Activated CD4-positive, alpha-beta T cell treated with anti-CD3 and anti-CD28 coated beads, Interleukin-2, Interleukin-4, amounts not matched to agents 100 ng/mL and 50 ng/mL, durations not matched to agents 16 hours and 8 hours (primary cell): ENCODE results near the gene ZNF662.

Experiments
- DNase-seq: peaks from one replicate; pipeline ENCODE4 v3.0.0-alpha.2; 2020; ENCODE audit warnings: low spot score

ZNF662 gene

GRCh38 chr3:42936157-42936981 is 30.4 kb downstream of the ZNF662 start:
- no peak for DNase-seq

DNA sequence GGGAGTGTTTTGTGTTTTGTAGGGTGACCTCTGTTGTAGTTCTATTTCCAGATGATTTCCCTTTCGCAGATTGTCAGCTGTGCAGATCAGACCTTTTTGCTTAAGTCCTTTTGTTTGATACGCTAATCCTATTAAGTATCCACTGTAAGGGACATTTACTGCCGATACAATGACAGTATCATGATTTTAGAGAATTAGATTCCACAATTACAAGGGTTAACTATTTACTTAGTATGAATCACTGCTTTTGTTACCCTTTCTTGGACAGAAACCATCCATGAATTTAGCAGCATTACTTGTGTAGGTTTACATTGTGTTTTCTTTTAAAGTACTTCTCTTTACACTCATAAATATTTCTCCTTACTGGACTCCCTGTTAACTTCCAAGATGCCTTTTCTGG is 31.4 kb downstream of the ZNF662 start:
- DNase-seq: no peak

- no peak for DNase-seq
Measured at GRCh38 chr3:42942693-42943092, 36.8 kb downstream of the ZNF662 start.

- peak; percentile 60 for DNase-seq
Measured at GRCh38 chr3:42946050-42946449, 40.1 kb downstream of the ZNF662 start.

DNA sequence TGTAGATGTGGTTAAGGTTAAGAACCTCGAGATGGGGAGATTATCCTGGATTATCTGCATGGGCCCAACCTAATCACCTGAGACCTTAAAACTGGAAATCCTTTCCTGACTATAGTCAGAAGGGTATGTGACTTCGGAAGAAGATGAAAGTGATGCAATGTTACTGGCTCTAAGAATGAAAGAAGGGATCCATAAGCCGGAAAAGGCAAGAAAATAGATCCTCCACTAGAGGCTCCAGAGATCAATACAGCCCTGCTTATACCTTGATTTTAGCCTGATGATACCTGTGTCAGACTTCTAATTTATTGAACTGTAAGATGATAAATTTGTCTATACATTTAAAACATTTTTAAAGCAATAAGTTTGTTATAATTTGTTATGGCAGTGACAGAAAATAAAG is 51.6 kb downstream of the ZNF662 start:
- no peak for DNase-seq

GRCh38 chr3:42960282-42960681 is 54.3 kb downstream of the ZNF662 start:
- no peak for DNase-seq

GRCh38 chr3:42960786-42961185 is 54.8 kb downstream of the ZNF662 start:
- no peak for DNase-seq

DNA sequence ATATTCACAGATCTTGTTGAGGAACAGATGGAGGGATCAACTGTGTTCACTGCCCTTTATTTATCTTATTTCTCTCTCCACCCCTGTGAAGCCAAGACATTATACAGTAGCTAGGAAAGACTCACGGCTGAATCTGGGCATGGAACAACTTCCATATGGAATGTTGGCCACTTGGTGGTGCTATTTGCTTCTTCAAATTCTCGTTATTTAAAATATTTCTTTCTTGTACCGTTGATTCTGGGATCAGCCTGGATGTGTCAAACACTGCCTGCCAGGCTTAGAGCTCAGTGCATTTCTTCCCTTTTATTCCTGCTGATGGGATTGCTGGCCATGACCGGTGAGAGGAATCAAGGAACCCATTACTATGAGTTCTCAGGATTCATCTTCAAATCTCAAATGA is 55.7 kb downstream of the ZNF662 start:
- DNase-seq: no peak

DNA sequence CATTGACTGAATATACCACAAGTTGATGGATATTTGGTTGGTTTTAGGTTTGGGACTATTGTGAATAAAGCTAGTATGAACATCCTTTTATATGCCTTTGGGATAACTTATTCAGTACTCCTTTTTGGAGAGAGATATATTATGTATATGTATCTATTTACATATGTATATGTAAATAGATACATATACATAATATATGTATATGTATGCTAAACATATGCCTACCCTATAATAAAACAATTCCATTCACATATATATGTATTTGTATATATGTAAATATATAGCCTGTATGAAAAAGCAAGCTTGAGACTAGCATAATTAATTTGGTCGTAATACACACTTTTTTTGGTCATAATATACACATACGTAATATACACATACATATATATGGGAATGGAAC is 57.3 kb downstream of the ZNF662 start:
- no peak for DNase-seq

- no peak for DNase-seq
Measured at GRCh38 chr3:42964266-42964665, 58.3 kb downstream of the ZNF662 start.
